Pulmonary artery endothelial cell (primary cell): ENCODE results near the gene RAB40B. TPM values are rescaled to one million over a fixed set of nuclear protein-coding genes. Genes with fewer than 3 reads are reported as not detected.
"Not testable (repeated sequence)": the region's sequence is repeated elsewhere in the genome, so short reads cannot be mapped to it uniquely, and the experiment has no call there.

Experiments
- DNase-seq: peaks from one replicate; pipeline ENCODE4 v3.0.0-alpha.2; 2011; ENCODE audit warnings: low read depth, low spot score
- total RNA-seq: library from RNA; depleted of rRNA; stranded (reverse); fragments of >200 nt; gene quantifications from 2 replicates; pipeline ENCODE4 v1.2.3, GENCODE V29; 2014

The RAB40B gene
- total RNA-seq, 1 donor from 2014 or later: 9.1 TPM

- no peak for DNase-seq
Measured at GRCh38 chr17:82668024-82668630, 30.4 kb downstream of the RAB40B start.

GRCh38 chr17:82667668-82668000 is 30.9 kb downstream of the RAB40B start:
- no peak for DNase-seq

GRCh38 chr17:82666931-82667667 is 31.4 kb downstream of the RAB40B start:
- DNase-seq: no peak

- DNase-seq: no peak
Measured at GRCh38 chr17:82665891-82666290, 32.6 kb downstream of the RAB40B start.

GRCh38 chr17:82665217-82665616 is 33.3 kb downstream of the RAB40B start:
- DNase-seq: no peak

GRCh38 chr17:82664701-82665182 is 33.8 kb downstream of the RAB40B start:
- DNase-seq: no peak

- DNase-seq: no peak
Measured at GRCh38 chr17:82664276-82664575, 34.3 kb downstream of the RAB40B start.

- DNase-seq: no peak
Measured at GRCh38 chr17:82663381-82664275, 34.9 kb downstream of the RAB40B start.

- no peak for DNase-seq
Measured at GRCh38 chr17:82662711-82663261, 35.7 kb downstream of the RAB40B start.

- no peak for DNase-seq
Measured at GRCh38 chr17:82661717-82662683, 36.5 kb downstream of the RAB40B start.

- no peak for DNase-seq
Measured at GRCh38 chr17:82659886-82660285, 38.6 kb downstream of the RAB40B start.

GRCh38 chr17:82658796-82659452 is 39.6 kb downstream of the RAB40B start:
- DNase-seq: no peak

GRCh38 chr17:82658331-82658730 is 40.2 kb downstream of the RAB40B start:
- no peak for DNase-seq

GRCh38 chr17:82657926-82658325 is 40.6 kb downstream of the RAB40B start:
- DNase-seq: no peak

- DNase-seq: no peak
Measured at GRCh38 chr17:82656266-82656665, 42.2 kb downstream of the RAB40B start.

GRCh38 chr17:82655523-82655922 is 43.0 kb downstream of the RAB40B start:
- no peak for DNase-seq

- DNase-seq: no peak
Measured at GRCh38 chr17:82655038-82655479, 43.4 kb downstream of the RAB40B start.

- DNase-seq: not testable (repeated sequence)
Measured at GRCh38 chr17:82654611-82655010, 43.9 kb downstream of the RAB40B start.

- no peak for DNase-seq
Measured at GRCh38 chr17:82653651-82654528, 44.6 kb downstream of the RAB40B start.
